COLO668 (cell line): ENCODE data around the gene RHOU.
A peak's percentile ranks its signal among the peaks of the same experiment; 100 is the strongest.

Source experiments
- DNase-seq: peaks from one replicate; lab custom pipeline; 2025; ENCODE audit not compliant: unreplicated experiment; lab: John Stamatoyannopoulos, UW

Gene RHOU

DNA sequence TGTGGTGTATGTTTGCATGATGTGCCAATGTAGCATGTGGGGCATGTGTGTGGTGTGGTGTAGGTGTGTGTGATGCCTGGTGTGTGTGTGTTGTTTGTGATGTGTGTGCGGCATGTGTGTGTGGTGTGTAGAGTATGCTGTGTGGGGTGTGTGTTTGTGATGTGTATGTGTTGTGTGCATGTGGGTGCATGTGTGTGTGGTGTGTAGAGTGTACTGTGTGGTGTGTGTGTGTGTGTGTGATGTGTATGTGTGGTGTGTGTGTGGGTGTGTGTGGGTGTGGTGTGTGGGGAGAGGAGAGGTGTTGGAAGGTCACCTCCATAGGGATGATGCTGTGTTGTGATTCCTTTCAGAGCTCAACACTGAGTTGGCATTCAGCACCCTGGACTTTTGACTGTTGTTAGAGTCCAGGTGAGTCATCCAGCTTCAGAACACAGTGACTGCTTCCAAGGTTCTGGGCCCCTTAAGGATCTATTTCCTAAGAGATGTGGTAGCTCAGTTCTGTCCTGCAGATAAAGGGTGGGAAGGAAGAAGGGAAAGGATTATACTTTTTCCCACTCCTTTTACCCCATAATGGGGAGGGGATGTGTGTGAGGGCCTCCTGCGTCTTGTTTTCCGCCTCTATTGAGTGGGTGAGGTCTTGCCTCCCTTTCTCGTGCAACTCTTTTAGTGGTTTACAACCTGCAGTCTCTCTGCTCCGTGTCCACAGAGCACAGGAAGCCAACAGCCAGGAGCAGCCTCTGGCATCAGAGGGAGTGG lies 47.6 kb downstream of the RHOU start:
- peak; percentile 45 for DNase-seq

DNA sequence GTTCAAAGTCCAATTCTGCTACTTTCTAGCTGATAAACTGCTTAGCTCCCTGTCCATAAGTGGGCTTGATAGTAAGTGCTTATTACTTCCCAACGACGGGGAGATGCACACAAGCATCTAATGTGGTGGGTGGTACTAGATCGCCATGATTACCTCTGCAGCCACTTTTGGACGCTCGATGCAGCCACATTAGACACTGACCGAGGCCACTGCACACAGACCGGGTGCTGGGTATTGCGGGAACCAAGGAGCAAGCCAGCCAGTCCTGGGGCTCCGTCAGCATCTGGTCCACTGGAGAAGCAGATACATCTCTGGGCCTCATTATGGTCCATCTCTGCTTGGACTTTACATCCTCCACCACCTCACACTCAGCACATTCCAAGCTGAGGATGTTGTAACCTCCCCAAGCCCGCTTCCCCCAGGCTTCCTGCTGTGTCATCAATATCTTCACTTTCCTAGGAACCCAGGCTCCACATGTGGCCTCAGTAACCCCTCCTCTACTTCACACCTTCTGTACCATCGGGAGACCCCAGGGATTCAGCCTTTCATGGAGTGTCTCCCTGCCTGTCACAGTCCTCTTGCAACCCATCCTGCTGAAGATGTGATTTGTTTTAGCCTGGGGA lies 48.2 kb downstream of the RHOU start:
- DNase-seq = no peak

DNA sequence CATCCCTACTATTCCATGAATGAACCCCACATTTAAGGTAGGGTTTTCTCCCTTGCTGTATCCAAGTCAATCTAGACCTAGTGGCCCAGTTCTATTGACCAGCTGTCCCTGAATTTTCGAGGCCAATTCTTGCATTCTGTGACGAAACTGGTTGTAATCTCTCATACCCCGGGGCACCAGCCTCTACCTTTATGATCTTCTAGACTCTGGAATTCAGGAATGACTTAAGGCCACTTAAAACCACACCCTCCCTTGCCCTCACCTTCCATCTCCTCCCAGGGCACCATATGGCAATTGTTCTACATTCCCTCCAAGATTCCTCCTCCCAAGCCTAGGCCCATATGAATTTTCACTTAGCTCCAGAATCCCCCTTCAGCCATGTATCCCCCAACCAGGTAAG lies 48.9 kb downstream of the RHOU start:
- DNase-seq = no peak

DNA sequence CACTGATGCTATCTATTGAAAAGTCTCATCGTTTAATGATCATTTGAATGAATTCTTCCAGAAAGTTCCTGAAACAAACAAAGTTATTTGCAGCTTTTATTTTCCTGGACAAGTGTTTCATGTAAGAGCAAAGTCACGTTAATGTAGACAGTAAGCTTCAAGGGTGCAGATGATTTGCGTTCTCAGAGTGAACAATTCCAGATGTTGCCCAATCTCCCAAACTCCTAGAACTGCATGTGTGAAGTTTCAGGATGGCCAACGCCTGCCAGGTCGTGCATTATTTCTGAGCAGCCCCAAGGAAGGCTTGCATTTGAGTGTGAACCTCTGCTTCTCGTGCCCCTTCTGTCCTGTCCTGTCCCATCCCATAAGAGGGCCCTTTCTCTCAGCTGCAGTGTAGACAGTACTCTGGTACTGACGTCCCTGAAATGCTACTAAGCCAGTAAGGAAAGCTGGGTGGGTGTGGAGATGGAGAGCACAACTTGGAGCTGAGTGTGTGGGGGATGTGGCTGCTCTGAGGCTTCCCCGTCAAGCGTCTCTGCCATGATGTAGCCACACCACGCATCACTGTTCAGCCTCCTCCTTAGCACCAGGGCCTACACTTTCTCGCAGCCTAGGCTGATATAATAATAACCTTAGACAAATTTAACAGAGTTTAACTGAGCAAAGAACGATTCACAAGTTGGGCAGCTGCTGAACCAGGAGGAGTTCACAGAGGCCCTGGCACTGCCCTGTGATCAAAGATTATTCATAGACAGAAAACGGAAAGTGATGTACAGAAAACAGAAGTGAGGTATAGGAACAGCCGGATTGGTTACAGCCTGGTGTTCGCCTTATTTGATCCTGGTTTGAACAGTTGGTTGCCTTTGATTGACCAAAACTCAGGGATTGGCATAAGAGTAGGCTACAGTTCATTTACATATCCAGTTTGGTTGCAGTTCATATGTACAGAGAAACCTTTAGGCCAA lies 50.4 kb downstream of the RHOU start:
- DNase-seq = no peak

DNA sequence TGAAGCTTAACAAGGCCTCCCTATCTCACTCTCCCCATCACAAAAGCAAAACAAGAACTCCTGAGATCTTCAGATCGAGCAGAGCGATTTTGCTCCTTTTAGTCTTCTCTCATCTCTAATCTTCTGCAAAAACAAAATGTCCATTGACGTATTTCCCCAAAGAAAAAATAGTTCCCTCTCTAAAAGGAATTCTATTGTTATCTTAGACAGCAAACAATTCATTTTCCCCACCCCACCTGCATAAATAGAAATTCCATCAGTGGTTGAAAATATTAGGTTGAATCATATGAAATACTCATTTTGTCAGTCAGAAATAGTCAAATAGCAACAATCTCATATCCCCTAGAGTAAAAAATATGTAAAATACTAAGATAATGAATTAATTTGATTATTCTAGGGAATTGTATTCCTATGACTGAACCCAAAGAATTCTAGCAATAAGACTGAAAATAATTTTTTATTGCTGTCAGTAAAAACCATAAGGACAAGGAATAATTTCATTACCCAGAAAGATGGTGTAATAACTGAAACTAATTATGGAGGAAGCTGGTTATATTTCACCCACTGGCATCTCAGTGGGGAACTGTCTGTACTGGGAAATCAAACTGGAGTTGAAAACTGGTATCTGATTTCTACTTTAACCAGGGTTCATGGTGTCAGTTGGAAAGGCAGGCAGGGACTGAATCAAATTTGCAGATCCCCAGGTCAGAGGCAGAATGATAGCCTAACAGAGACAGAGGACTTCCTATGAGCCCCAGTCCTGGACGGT lies 51.3 kb downstream of the RHOU start:
- DNase-seq = no peak

DNA sequence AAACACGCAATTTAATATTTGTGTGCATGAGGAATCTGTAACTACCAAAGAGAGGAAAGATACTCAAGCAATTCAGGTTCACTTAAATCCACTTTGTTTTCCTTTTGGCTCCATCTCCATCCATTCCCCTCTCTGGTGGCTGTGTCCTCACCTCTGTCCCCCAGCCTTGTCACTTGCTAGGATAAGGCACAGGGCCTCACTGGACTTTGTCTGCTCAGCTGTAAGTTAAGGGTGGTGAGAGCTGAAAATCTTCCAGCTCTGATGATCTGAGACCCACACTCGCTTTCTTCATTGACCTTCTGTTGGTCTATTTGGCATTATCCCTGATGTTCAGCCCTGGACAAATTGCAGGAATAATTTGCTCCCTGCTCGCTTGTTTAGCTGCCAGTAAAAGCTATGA lies 56.5 kb downstream of the RHOU start:
- DNase-seq = no peak

DNA sequence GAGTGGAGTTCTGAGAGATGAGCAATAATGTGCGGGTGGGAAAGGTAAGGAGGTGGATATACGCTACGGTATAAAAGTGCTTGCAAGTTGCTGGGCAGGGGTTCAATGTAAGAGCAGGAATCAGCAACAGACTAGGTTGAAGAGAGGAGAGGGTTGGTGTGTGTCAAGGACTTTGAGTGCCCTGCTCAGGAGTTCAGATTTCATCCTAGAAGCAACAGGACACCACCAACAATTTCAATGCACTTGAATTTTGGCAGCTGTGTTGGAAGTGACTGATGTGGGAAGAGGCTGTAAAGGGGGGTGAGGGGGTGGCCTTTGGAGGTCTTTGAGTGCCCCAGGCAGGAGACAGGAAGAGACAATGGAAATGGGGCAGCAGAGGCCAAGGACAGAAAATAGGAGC lies 57.3 kb downstream of the RHOU start:
- DNase-seq = no peak

DNA sequence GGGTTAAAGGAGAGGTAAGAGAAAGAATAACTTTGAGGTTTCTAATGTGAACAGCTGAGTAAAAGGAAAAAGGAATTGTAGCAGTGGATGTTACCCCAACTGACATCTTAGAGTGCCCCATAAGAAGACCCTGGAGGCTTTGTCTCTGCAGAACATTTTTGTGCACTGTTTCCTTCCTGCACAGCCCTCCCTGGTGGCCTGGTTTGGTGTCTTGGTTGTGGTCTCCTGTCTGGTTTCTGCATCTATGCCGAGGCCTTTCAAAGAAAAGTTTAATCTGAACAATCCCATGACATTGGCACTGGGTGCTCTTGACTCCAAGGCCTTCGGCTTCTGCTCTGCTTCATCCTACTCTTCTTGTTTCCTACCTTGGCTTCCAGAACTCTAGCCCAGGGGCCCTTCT lies 57.8 kb downstream of the RHOU start:
- no peak for DNase-seq

DNA sequence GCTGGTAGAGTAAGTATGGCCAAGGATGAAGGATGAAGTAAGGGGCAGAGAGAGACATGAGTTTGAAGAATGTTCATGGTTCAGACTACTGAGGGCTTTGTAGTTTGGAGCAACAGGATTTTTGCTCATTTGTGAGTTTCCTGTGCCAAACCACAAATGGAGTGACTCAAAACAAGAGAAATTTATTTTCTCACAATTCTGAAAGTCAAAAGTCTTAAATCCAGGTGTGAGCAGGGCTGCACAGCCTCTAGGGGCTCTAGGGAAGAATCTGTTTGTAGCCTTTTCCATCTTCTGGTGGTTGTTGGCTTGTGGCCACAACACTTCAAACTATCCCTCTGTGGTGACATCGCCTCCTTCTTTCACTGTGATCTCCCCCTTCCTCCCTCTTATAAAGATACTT lies 58.9 kb downstream of the RHOU start:
- DNase-seq = no peak

DNA sequence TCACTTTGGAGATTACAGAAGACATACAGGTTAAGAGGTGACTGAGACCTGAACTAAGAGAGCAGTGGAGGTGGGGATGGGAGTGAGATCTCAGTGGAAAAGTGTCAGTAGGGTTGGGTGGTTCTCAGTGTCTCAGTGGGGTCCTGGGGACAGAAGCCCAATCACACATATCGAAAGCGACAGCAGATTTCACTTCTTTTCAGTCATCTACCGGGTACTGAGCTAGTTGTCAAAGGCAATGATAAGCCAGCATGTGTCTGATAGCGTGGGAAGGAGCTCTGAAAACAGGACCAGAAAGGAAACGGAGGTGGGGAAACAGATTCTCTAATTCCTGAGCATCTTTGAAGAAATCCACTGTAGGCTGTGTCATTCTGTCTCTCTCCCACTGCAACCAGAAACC lies 59.5 kb downstream of the RHOU start:
- no peak for DNase-seq

DNA sequence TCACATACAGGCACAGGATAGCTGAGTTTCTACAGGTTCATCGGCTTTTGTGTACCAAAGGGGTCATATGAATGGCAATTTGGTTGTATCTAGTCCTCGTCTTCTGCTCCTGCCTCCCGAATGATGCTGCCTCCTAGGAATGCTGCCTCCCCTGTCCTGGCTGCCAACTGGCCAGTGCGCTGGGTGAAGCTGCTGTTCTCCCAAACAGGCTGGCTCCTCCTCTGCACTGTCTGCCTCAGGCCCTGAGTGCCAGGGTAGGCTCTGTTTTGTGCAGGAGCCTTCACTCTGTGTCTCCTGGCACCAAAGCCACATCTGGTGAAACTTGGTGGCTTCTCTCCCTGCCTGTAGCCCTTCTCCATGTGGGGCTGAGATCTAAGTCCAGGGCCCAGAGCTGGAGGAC lies 60.3 kb downstream of the RHOU start:
- no peak for DNase-seq
